SK-N-MC (cell line): ENCODE results near the gene MDH2.

ENCODE experiments used
- EZH2 ChIP-seq: fragments of 200-600 bp; sonication (generic); IDR thresholded peaks from one replicate; pipeline ENCODE4 v1.6.1; 2017; ENCODE audit warnings: antibody characterized with exemption
- FOXP2 ChIP-seq: optimal IDR thresholded peaks from 2 replicates; pipeline ENCODE3; 2011; ENCODE audit warnings: mild to moderate bottlenecking, moderate library complexity; ENCODE audit not compliant: insufficient read depth; ENCODE audit errors: extremely low read length, control extremely low read depth
- POLR2AphosphoS5 ChIP-seq: IDR thresholded peaks from 2 replicates; pipeline ENCODE4 v1.6.1; 2012; ENCODE audit warnings: mild to moderate bottlenecking, low read depth, low read length, borderline replicate concordance

- TF ChIP-seq POLR2AphosphoS5 (no peak), EZH2 (no peak), FOXP2 (no peak)
Observed at GRCh38 chr7:76091506-76091905, 43.6 kb downstream of the MDH2 start.
